ENCODE measurements around the gene LMAN2.
A peak's percentile ranks its signal among the peaks of the same experiment; 100 is the strongest.

LMAN2 gene

GRCh38 chr5:177389241-177390169 is 38.0 kb upstream of the LMAN2 start:
- Histone ChIP-seq H3K4me1 (ENCODE audit: insufficient read depth, low read length, poor library complexity, severe bottlenecking) (peaks cover 19% of the 10 kb centered on the region), H2AFZ (ENCODE audit: low read length) (no peak overlapping the region), H3K9me3 (ENCODE audit: insufficient read depth, low read depth, low read length) (no peaks in the 10 kb centered on the region), H3K27me3 (ENCODE audit: insufficient read depth, low read length, poor library complexity, severe bottlenecking) (no peaks in the 10 kb centered on the region), H4K20me1 (ENCODE audit: insufficient read depth, low read length, poor library complexity, severe bottlenecking) (no peaks in the 10 kb centered on the region), H3K36me3 (ENCODE audit: insufficient read depth, low read length) (no peaks in the 10 kb centered on the region), H3F3A (ENCODE audit: low read depth) (no peaks in the 10 kb centered on the region), H3K9ac (ENCODE audit: low read depth, low read length, poor library complexity, severe bottlenecking) (peak overlapping the region; percentile 26), H3K4me2 (ENCODE audit: low read depth, low read length, poor library complexity, severe bottlenecking) (no peak overlapping the region), H3K9me2 (replicated peaks; ENCODE audit: low read depth, low read length) (no peaks in the 10 kb centered on the region), H3K4me3 (ENCODE audit: low read length, poor library complexity, severe bottlenecking) (no peak overlapping the region), H3K79me2 (ENCODE audit: insufficient read depth, low read length) (no peaks in the 10 kb centered on the region)
- TF ChIP-seq EZH2phosphoT487 (IDR thresholded peaks at IDR 0.05; ENCODE audit: borderline replicate concordance) (no peak), CTCF (conservative IDR thresholded peaks at IDR 0.05; ENCODE audit: low read length) (no peak)

GRCh38 chr5:177388521-177389052 is 37.1 kb upstream of the LMAN2 start:
- no peak overlapping the region for H3K9ac ChIP-seq (ENCODE audit: low read depth, low read length, poor library complexity, severe bottlenecking)
- H4K20me1 ChIP-seq (ENCODE audit: insufficient read depth, low read length, poor library complexity, severe bottlenecking): no peaks in the 10 kb centered on the region
- H3K9me2 ChIP-seq (replicated peaks; ENCODE audit: low read depth, low read length): no peaks in the 10 kb centered on the region
- no peaks in the 10 kb centered on the region for H3K27me3 ChIP-seq (ENCODE audit: insufficient read depth, low read length, poor library complexity, severe bottlenecking)
- H3K4me1 ChIP-seq (ENCODE audit: insufficient read depth, low read length, poor library complexity, severe bottlenecking): peaks cover 19% of the 10 kb centered on the region
- H3K79me2 ChIP-seq (ENCODE audit: insufficient read depth, low read length): no peaks in the 10 kb centered on the region
- H3K4me2 ChIP-seq (ENCODE audit: low read depth, low read length, poor library complexity, severe bottlenecking): no peak overlapping the region
- no peak for TF ChIP-seq CTCF (conservative IDR thresholded peaks at IDR 0.05; ENCODE audit: low read length)
- no peak for TF ChIP-seq EZH2phosphoT487 (IDR thresholded peaks at IDR 0.05; ENCODE audit: borderline replicate concordance)
- no peaks in the 10 kb centered on the region for H3K36me3 ChIP-seq (ENCODE audit: insufficient read depth, low read length)
- H2AFZ ChIP-seq (ENCODE audit: low read length): no peak overlapping the region
- H3K4me3 ChIP-seq (ENCODE audit: low read length, poor library complexity, severe bottlenecking): no peak overlapping the region
- no peaks in the 10 kb centered on the region for H3K9me3 ChIP-seq (ENCODE audit: insufficient read depth, low read depth, low read length)
- no peaks in the 10 kb centered on the region for H3F3A ChIP-seq (ENCODE audit: low read depth)

GRCh38 chr5:177387405-177387804 is 35.9 kb upstream of the LMAN2 start:
- Histone ChIP-seq H3K4me3 (ENCODE audit: low read length, poor library complexity, severe bottlenecking) (no peak overlapping the region), H3K36me3 (ENCODE audit: insufficient read depth, low read length) (no peaks in the 10 kb centered on the region), H3F3A (ENCODE audit: low read depth) (no peaks in the 10 kb centered on the region), H3K9me2 (replicated peaks; ENCODE audit: low read depth, low read length) (no peaks in the 10 kb centered on the region), H3K9ac (ENCODE audit: low read depth, low read length, poor library complexity, severe bottlenecking) (no peak overlapping the region), H3K9me3 (ENCODE audit: insufficient read depth, low read depth, low read length) (no peaks in the 10 kb centered on the region), H2AFZ (ENCODE audit: low read length) (no peak overlapping the region), H4K20me1 (ENCODE audit: insufficient read depth, low read length, poor library complexity, severe bottlenecking) (no peaks in the 10 kb centered on the region), H3K4me1 (ENCODE audit: insufficient read depth, low read length, poor library complexity, severe bottlenecking) (peaks cover 17% of the 10 kb centered on the region), H3K4me2 (ENCODE audit: low read depth, low read length, poor library complexity, severe bottlenecking) (no peak overlapping the region), H3K27me3 (ENCODE audit: insufficient read depth, low read length, poor library complexity, severe bottlenecking) (no peaks in the 10 kb centered on the region), H3K79me2 (ENCODE audit: insufficient read depth, low read length) (no peaks in the 10 kb centered on the region)
- no peak for TF ChIP-seq CTCF (conservative IDR thresholded peaks at IDR 0.05; ENCODE audit: low read length)
- TF ChIP-seq EZH2phosphoT487 (IDR thresholded peaks at IDR 0.05; ENCODE audit: borderline replicate concordance): no peak
